ENCODE results near the gene BANF1. TPM values are rescaled to one million over a fixed set of nuclear protein-coding genes. Genes with fewer than 3 reads are reported as not detected.

Gene BANF1
- total RNA-seq, 4 donors from 2014 or later = 23.9 to 68.9 (median 51.0) TPM

DNA sequence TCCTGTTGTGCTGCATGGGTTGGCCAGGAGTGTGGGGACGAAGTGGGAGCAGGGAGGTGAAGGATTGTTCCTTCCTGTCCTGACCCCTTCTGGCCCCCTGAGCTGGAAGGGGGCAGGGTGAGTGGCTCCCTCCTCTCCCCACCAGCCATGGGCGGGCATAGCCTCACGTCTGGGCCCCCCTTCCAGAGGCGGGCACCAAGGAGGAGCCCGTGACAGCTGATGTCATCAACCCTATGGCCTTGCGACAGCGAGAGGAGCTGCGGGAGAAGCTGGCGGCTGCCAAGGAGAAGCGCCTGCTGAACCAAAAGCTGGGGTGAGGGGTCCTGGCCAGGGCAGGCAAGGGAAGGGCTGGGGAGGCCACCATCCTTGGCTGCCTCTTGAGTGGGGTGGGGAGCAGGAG, 37.4 kb upstream of the BANF1 start:
- H3K36me3 ChIP-seq = peaks cover 3 to 63% (median 40%) of the 10 kb centered on the region in 3 donors
- H3K9me3 ChIP-seq = no peaks in the 10 kb centered on the region
- 76 to 91% methylated on average over 9 to 10 of the region's 10 CpGs for WGBS, 2 donors
- H3K4me3 ChIP-seq = no peak overlapping the region
- peaks cover 0 to 39% (median 21%) of the 10 kb centered on the region in 4 donors for H3K4me1 ChIP-seq
- TF ChIP-seq POLR2A (IDR thresholded peaks at IDR 0.05) (no peak), EP300 (IDR thresholded peaks at IDR 0.05) (no peak)
- TF ChIP-seq, protein P1, sequence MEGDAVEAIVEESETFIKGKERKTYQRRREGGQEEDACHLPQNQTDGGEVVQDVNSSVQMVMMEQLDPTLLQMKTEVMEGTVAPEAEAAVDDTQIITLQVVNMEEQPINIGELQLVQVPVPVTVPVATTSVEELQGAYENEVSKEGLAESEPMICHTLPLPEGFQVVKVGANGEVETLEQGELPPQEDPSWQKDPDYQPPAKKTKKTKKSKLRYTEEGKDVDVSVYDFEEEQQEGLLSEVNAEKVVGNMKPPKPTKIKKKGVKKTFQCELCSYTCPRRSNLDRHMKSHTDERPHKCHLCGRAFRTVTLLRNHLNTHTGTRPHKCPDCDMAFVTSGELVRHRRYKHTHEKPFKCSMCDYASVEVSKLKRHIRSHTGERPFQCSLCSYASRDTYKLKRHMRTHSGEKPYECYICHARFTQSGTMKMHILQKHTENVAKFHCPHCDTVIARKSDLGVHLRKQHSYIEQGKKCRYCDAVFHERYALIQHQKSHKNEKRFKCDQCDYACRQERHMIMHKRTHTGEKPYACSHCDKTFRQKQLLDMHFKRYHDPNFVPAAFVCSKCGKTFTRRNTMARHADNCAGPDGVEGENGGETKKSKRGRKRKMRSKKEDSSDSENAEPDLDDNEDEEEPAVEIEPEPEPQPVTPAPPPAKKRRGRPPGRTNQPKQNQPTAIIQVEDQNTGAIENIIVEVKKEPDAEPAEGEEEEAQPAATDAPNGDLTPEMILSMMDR (IDR thresholded peaks at IDR 0.05) = no peak
- no peaks in the 10 kb centered on the region for H3K27me3 ChIP-seq
- no peak for DNase-seq (ENCODE audit: low spot score in 2 of 2)
- H3K27ac ChIP-seq = no peak overlapping the region

DNA sequence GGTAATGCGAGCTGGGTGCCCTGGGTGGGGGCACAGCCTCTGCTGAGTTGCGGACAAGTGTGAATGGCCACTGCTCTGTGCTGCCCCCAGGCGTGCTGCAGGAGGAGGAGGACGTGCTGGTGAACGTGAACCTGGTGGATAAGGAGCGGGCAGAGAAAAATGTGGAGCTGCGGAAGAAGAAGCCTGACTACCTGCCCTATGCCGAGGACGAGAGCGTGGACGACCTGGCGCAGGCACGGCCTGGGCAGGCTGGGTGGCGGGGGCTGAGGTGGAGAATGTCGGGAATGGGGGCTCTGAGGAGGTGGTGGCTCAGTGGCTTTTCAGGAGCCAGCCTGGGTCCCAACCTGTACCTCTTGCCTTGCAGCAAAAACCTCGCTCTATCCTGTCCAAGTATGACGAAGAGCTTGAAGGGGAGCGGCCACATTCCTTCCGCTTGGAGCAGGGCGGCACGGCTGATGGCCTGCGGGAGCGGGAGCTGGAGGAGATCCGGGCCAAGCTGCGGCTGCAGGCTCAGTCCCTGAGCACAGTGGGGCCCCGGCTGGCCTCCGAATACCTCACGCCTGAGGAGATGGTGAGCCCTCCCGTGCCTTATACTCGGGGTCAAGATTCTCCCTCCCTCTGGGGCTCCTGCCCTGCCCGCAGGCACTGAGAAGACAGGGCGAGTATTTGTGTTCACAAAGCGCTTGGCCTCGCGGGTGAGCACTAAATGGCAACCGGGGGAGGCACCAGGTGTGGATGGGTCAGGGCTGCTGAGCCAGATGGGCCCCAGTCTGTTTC, 36.1 kb upstream of the BANF1 start:
- no peaks in the 10 kb centered on the region for H3K9me3 ChIP-seq
- TF ChIP-seq POLR2A (IDR thresholded peaks at IDR 0.05) = no peak
- TF ChIP-seq, protein P1 (IDR thresholded peaks at IDR 0.05) = no peak
- peaks cover 3 to 70% (median 40%) of the 10 kb centered on the region in 3 donors for H3K36me3 ChIP-seq
- no peak overlapping the region for H3K27ac ChIP-seq
- DNase-seq (ENCODE audit: low spot score in 2 of 2) = no peak
- peaks cover 0 to 33% (median 20%) of the 10 kb centered on the region in 4 donors for H3K4me1 ChIP-seq
- H3K4me3 ChIP-seq = no peak overlapping the region
- 90% methylated on average over 36 of the region's 36 CpGs for WGBS, 2 donors
- H3K27me3 ChIP-seq = no peaks in the 10 kb centered on the region

DNA sequence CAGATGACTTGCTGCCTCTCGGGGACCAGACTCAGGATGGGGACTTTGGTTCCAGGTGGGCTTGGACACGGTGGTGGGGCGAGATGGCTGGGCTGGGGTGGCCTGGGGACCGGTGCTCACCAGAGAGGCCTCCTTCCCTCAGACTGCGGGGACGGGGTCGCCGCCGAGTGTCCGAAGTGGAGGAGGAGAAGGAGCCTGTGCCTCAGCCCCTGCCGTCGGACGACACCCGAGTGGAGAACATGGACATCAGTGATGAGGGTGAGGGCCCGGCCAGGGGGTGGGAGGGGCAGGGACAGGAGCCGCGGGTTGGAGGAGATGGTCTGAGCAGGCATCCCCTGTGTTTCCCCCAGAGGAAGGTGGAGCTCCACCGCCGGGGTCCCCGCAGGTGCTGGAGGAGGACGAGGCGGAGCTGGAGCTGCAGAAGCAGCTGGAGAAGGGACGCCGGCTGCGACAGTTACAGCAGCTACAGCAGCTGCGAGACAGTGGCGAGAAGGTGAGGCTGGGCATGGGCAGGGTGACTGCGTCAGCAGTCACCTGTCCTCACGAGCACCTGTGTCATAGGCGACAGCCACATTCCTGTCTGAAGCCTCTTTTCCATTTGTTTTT, 34.9 kb upstream of the BANF1 start:
- no peaks in the 10 kb centered on the region for H3K27me3 ChIP-seq
- DNase-seq (ENCODE audit: low spot score in 2 of 2) = no peak
- peaks cover 0 to 30% (median 16%) of the 10 kb centered on the region in 4 donors for H3K4me1 ChIP-seq
- H3K9me3 ChIP-seq = no peaks in the 10 kb centered on the region
- no peak overlapping the region for H3K4me3 ChIP-seq
- H3K36me3 ChIP-seq = peaks cover 3 to 80% (median 40%) of the 10 kb centered on the region in 3 donors
- TF ChIP-seq, protein P1 (IDR thresholded peaks at IDR 0.05) = no peak
- no peak for TF ChIP-seq EP300 (IDR thresholded peaks at IDR 0.05)
- 90 to 93% methylated on average over 29 to 30 of the region's 30 CpGs for WGBS, 2 donors
- H3K27ac ChIP-seq = no peak overlapping the region

DNA sequence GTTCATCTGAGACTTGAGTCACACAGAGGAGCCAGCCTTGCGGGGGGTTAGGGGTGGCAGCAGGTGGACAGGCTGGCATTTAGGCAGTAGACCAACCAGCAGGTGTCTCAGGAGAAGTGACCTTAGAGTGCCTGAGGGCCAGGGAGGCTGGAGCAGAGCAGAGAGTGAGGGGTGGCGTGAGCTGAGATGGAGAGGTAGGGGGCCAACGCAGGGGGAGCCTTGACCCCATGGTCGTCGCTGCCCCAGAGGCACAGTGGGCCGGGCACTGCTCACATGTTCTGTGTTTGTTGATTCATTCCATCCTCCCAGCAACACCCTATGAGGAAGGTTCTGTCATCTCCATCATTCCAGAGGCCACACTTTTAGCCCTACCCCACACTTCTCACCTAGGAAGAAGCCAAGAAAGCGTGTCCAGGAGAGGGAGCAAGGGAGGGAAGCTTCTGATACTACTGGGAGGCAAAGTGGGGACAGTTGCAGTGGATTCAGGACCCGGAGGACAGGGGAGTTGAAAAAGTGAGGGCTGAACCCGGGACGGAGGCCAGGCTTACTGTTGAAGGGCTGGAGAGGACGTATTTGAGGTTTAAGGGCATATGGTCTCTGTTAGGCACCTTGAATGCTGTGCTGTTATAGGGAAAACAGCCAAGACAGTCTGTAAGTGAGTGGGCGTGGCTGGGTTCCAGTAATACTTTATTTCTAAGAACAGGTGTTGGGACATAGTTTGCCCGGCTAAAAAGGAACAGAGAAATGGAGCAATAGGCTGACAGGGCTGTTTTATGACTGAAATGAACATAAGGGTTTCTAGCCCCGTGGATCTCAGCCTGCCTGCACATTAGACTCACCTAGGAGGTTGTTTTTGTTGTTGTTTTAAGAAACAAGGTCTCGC, 33.5 kb upstream of the BANF1 start:
- Histone ChIP-seq H3K4me1 (peaks cover 0 to 16% (median 2%) of the 10 kb centered on the region in 4 donors), H3K27ac (no peak overlapping the region), H3K4me3 (no peak overlapping the region), H3K36me3 (peaks cover 6 to 90% (median 40%) of the 10 kb centered on the region in 3 donors), H3K9me3 (no peaks in the 10 kb centered on the region), H3K27me3 (no peaks in the 10 kb centered on the region)
- DNase-seq (ENCODE audit: low spot score in 2 of 2) = no peak
- 81 to 84% methylated on average over 15 of the region's 15 CpGs for whole genome bisulfite sequencing, 2 donors
- TF ChIP-seq EP300 (IDR thresholded peaks at IDR 0.05) (no peak), POLR2A (IDR thresholded peaks at IDR 0.05) (no peak)
- TF ChIP-seq, protein P1 (IDR thresholded peaks at IDR 0.05) = no peak
